Measurements from ENCODE around the gene RHOBTB3.

Gene RHOBTB3

GRCh38 chr5:95746722-95747679, 15.9 kb downstream of the RHOBTB3 start:
- ATAC-seq, result no peak
- no peak for TF ChIP-seq ZFP30 (CRISPR knock-in tag; IDR thresholded peaks at IDR 0.05)
- TF ChIP-seq BACH2 (CRISPR knock-in tag; IDR thresholded peaks at IDR 0.05; ENCODE audit: borderline replicate concordance), result no peak
- TF ChIP-seq ARNTL (CRISPR knock-in tag; IDR thresholded peaks at IDR 0.05; ENCODE audit: borderline replicate concordance, low read depth), result no peak
- TF ChIP-seq, protein P1, sequence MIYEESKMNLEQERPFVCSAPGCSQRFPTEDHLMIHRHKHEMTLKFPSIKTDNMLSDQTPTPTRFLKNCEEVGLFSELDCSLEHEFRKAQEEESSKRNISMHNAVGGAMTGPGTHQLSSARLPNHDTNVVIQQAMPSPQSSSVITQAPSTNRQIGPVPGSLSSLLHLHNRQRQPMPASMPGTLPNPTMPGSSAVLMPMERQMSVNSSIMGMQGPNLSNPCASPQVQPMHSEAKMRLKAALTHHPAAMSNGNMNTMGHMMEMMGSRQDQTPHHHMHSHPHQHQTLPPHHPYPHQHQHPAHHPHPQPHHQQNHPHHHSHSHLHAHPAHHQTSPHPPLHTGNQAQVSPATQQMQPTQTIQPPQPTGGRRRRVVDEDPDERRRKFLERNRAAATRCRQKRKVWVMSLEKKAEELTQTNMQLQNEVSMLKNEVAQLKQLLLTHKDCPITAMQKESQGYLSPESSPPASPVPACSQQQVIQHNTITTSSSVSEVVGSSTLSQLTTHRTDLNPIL (CRISPR knock-in tag; IDR thresholded peaks at IDR 0.05; ENCODE audit: low read depth), result no peak
- TF ChIP-seq CSDC2 (CRISPR knock-in tag; IDR thresholded peaks at IDR 0.05), result no peak
- TF ChIP-seq TCF4 (CRISPR knock-in tag; IDR thresholded peaks at IDR 0.05; ENCODE audit: borderline replicate concordance), result no peak

DNA sequence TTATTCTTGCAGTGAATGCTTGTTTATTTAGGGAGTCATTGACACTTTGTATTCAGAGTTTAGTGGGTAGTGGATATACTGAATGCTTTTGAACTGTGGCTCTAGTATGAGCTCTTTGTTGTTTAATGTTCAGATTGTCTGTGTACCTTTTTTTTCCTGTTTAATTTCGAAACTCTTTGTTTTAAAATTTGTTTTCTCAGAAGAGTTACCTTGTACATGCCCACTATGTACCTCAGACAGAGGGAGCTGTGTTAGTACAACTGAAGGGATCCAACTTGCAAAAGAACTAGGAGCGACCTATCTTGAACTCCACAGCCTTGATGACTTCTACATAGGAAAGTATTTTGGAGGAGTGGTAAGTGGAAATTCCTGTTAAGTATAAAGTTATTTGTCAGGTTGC, 17.0 kb downstream of the RHOBTB3 start:
- no peak for ATAC-seq
- TF ChIP-seq ARNTL (CRISPR knock-in tag; IDR thresholded peaks at IDR 0.05; ENCODE audit: borderline replicate concordance, low read depth) (no peak), ZC3H10 (CRISPR knock-in tag; IDR thresholded peaks at IDR 0.05) (no peak), SNAI2 (CRISPR knock-in tag; IDR thresholded peaks at IDR 0.05) (no peak), BACH2 (CRISPR knock-in tag; IDR thresholded peaks at IDR 0.05; ENCODE audit: borderline replicate concordance) (no peak), ZFP30 (CRISPR knock-in tag; IDR thresholded peaks at IDR 0.05) (no peak), ESRRG (CRISPR knock-in tag; IDR thresholded peaks at IDR 0.05) (no peak), CSRNP3 (CRISPR knock-in tag; IDR thresholded peaks at IDR 0.05) (no peak), ZNF70 (CRISPR knock-in tag; IDR thresholded peaks at IDR 0.05) (no peak), ZFP3 (CRISPR knock-in tag; IDR thresholded peaks at IDR 0.05) (no peak), GLIS3 (CRISPR knock-in tag; IDR thresholded peaks at IDR 0.05) (no peak), TCF4 (CRISPR knock-in tag; IDR thresholded peaks at IDR 0.05; ENCODE audit: borderline replicate concordance) (no peak), POU6F1 (CRISPR knock-in tag; IDR thresholded peaks at IDR 0.05; ENCODE audit: borderline replicate concordance, low read depth) (no peak), TOX (CRISPR knock-in tag; IDR thresholded peaks at IDR 0.05; ENCODE audit: borderline replicate concordance) (no peak)
- TF ChIP-seq, protein P2, sequence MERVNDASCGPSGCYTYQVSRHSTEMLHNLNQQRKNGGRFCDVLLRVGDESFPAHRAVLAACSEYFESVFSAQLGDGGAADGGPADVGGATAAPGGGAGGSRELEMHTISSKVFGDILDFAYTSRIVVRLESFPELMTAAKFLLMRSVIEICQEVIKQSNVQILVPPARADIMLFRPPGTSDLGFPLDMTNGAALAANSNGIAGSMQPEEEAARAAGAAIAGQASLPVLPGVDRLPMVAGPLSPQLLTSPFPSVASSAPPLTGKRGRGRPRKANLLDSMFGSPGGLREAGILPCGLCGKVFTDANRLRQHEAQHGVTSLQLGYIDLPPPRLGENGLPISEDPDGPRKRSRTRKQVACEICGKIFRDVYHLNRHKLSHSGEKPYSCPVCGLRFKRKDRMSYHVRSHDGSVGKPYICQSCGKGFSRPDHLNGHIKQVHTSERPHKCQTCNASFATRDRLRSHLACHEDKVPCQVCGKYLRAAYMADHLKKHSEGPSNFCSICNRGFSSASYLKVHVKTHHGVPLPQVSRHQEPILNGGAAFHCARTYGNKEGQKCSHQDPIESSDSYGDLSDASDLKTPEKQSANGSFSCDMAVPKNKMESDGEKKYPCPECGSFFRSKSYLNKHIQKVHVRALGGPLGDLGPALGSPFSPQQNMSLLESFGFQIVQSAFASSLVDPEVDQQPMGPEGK (CRISPR knock-in tag; IDR thresholded peaks at IDR 0.05; ENCODE audit: borderline replicate concordance), result no peak

DNA sequence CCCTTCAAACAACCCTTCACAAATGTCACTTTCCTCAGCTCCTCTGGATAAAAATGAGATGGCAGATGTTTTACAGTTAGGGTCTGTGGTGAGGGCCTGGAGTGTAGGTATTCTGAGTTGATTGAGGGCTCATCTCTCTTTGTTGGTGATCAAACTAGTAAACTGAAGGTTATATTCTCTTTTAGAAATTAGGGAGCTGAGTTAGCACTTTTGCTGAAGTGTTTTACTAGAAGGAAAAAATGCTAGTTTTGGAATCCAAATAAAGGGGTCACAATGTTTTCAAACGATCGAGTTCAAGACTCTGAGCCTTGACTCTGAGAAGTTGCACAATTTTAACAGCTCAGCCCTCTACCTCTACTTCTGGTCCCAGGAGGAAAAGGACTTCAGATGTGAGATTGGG, 23.4 kb downstream of the RHOBTB3 start:
- no peak for TF ChIP-seq CSRNP3 (CRISPR knock-in tag; IDR thresholded peaks at IDR 0.05)
- TF ChIP-seq TSHZ2 (CRISPR knock-in tag; IDR thresholded peaks at IDR 0.05), result no peak
- TF ChIP-seq OSR1 (CRISPR knock-in tag; IDR thresholded peaks at IDR 0.05), result no peak
- TF ChIP-seq ZFP3 (CRISPR knock-in tag; IDR thresholded peaks at IDR 0.05), result no peak
- no peak for TF ChIP-seq TCF4 (CRISPR knock-in tag; IDR thresholded peaks at IDR 0.05; ENCODE audit: borderline replicate concordance)
- TF ChIP-seq ISL1 (CRISPR knock-in tag; IDR thresholded peaks at IDR 0.05), result no peak
- TF ChIP-seq SNAI2 (CRISPR knock-in tag; IDR thresholded peaks at IDR 0.05), result no peak
- TF ChIP-seq, protein P2 (CRISPR knock-in tag; IDR thresholded peaks at IDR 0.05; ENCODE audit: borderline replicate concordance), result no peak
- TF ChIP-seq GLIS3 (CRISPR knock-in tag; IDR thresholded peaks at IDR 0.05), result no peak
- TF ChIP-seq TOX (CRISPR knock-in tag; IDR thresholded peaks at IDR 0.05; ENCODE audit: borderline replicate concordance), result no peak
- no peak for TF ChIP-seq ZNF8 (CRISPR knock-in tag; IDR thresholded peaks at IDR 0.05)
- no peak for ATAC-seq

Measured in SK-N-SH treated with all-trans-retinoic acid at 6 μM for 48 hours (cell line).